Body of pancreas (tissue), 4 donors: Measurements from ENCODE around the gene SERPINA4. TPM values are rescaled to one million over a fixed set of nuclear protein-coding genes. Genes with fewer than 3 reads are reported as not detected.

Experiments
- ATAC-seq: fragments of 150-250 bp; one replicate; pipeline ENCODE4 v1.9.1; 2016
- DNase-seq, 4 donors: peaks; one replicate each; pipeline ENCODE4 v3.0.0-alpha.2; 2019
- H3K27ac ChIP-seq, 4 donors: fragments of 200-600 bp; sonication (generic); 1 replicate in 3 of 4; 2 replicates in 1 of 4; pipeline versions ENCODE4 v1.5.1 to v1.6.1; 2016 to 2019; ENCODE audit warnings: mild to moderate bottlenecking in 1 of 4, mixed read lengths in 1 of 4, moderate library complexity in 1 of 4
- H3K27me3 ChIP-seq, 2 donors: fragments of 200-600 bp; sonication (generic); one replicate each; pipeline ENCODE4 v1.6.0; 2016; ENCODE audit warnings: mild to moderate bottlenecking in 1 of 2
- H3K36me3 ChIP-seq, 2 donors: fragments of 200-600 bp; sonication (generic); replicated peaks in 1 of 2; 2 replicates each; pipeline ENCODE4 v1.5.1; 2016; ENCODE audit warnings: low read depth in 2 of 2; ENCODE audit not compliant: insufficient read depth in 1 of 2
- H3K4me1 ChIP-seq: fragments of 200-600 bp; sonication (generic); one replicate; pipeline ENCODE4 v1.6.0; 2016
- H3K4me3 ChIP-seq, 2 donors: fragments of 200-600 bp; sonication (generic); 1 replicate in 1 of 2; 2 replicates in 1 of 2; pipeline ENCODE4 v1.5.1; 2016 to 2019
- H3K9me3 ChIP-seq, 3 donors: fragments of 200-600 bp; sonication (generic); 1 replicate in 2 of 3; 2 replicates in 1 of 3; pipeline ENCODE4 v1.5.1; 2016
- CTCF ChIP-seq, 7 experiments: fragments of 450-650 bp in 4 of 7; fragments of 200-600 bp in 3 of 7; sonication (generic) in 3 of 7; IDR thresholded peaks; one replicate each; pipeline ENCODE4 v1.5.1; 2016 to 2019; ENCODE audit warnings: antibody characterized with exemption in 7 of 7
- POLR2A ChIP-seq, 3 donors: fragments of 450-650 bp; IDR thresholded peaks; one replicate each; pipeline ENCODE4 v1.6.1; 2016; ENCODE audit warnings: antibody characterized with exemption in 3 of 3, mild to moderate bottlenecking in 2 of 3
- WGBS, 2 donors: methylation state at CpG; one replicate each; pipeline ENCODE4 v1.1.5; 2017; 5-methylcytosine and 5-hydroxymethylcytosine counted together
- intact Hi-C: fragments of 100-400 bp; cut with DNase I; formaldehyde crosslinking; loops from one replicate; pipeline ENCODE4 v1.15.1; 2023
- total RNA-seq, 2 donors: library from RNA; depleted of rRNA; stranded (reverse); fragments of >200 nt; gene quantifications; one replicate each; pipeline ENCODE4 v1.1.0, GENCODE V29; 2016

Gene SERPINA4
- total RNA-seq, 2 donors from 2014 or later: 42.8 to 57.6 TPM

GRCh38 chr14:94582851-94583250 is 21.6 kb downstream of the SERPINA4 start:
- H3K4me3 ChIP-seq: no peak overlapping the region
- peaks cover 69% of the 10 kb centered on the region for H3K4me1 ChIP-seq
- no peaks in the 10 kb centered on the region for H3K36me3 ChIP-seq
- 35 to 53% methylated on average over 3 of the region's 3 CpGs for WGBS, 2 donors
- H3K9me3 ChIP-seq: no peaks in the 10 kb centered on the region
- ATAC-seq (peak; percentile 18), DNase-seq (no peak)
- intact Hi-C loops: no loop called here
- H3K27ac ChIP-seq: peak overlapping the region; percentile 65 to 84 (median 78)
- H3K27me3 ChIP-seq: no peaks in the 10 kb centered on the region
- no peak for TF ChIP-seq POLR2A (IDR thresholded peaks at IDR 0.05)
- no peak for TF ChIP-seq CTCF (IDR thresholded peaks at IDR 0.05)

GRCh38 chr14:94583557-94583956 is 22.3 kb downstream of the SERPINA4 start:
- H3K4me3 ChIP-seq: no peak overlapping the region
- ATAC-seq: no peak
- H3K4me1 ChIP-seq: peaks cover 76% of the 10 kb centered on the region
- H3K27ac ChIP-seq: peak overlapping the region; percentile 16 to 84 (median 78)
- no peaks in the 10 kb centered on the region for H3K9me3 ChIP-seq
- intact Hi-C loops: no loop called here
- no peak for DNase-seq
- TF ChIP-seq POLR2A (IDR thresholded peaks at IDR 0.05) (no peak), CTCF (IDR thresholded peaks at IDR 0.05) (no peak)
- H3K36me3 ChIP-seq: no peaks in the 10 kb centered on the region
- WGBS, 2 donors: 79 to 86% methylated on average over 4 of the region's 4 CpGs
- no peaks in the 10 kb centered on the region for H3K27me3 ChIP-seq

DNA sequence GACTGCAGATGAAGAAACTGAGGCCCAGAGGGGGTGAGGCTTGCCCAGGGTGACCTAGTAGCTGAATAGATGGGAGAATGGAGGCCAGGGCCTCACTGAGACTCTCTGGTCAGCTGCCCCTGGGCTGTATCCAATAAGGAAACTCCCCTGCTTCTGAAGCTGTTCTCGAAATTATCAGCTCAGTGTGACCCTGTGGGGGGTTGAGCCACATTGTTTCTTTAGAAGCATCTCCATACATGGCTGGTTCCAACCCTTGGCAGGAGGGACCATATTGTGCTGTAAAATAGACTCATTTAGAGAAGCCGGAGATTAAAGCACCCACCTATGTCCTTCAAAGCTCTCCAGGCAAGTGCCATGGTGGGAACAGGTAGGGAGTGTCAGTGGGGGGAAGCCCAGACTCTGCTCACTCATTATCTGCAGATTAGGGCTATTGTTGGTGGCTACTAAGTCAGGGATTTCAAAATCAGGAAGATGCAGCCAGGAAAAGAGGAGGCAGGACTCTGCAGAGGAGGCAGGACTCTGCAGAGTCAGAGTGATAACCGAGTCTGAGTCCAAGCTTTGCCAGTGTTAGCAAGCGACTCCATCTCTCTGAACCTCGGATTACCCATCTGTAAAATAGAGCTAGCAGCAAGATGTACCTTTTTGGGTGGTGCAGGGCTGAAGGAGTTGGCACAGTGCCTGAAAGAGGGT is 23.5 kb downstream of the SERPINA4 start:
- H3K27ac ChIP-seq: peak overlapping the region in 3 of 4 donors; percentile 13 to 84 (median 32)
- DNase-seq: no peak
- H3K36me3 ChIP-seq: no peaks in the 10 kb centered on the region
- no peak for TF ChIP-seq CTCF (IDR thresholded peaks at IDR 0.05)
- TF ChIP-seq POLR2A (IDR thresholded peaks at IDR 0.05): no peak
- ATAC-seq: no peak
- no peak overlapping the region for H3K4me3 ChIP-seq
- no peaks in the 10 kb centered on the region for H3K27me3 ChIP-seq
- intact Hi-C loops: no loop called here
- 67 to 70% methylated on average over 5 of the region's 5 CpGs for WGBS, 2 donors
- no peaks in the 10 kb centered on the region for H3K9me3 ChIP-seq
- H3K4me1 ChIP-seq: peaks cover 80% of the 10 kb centered on the region

DNA sequence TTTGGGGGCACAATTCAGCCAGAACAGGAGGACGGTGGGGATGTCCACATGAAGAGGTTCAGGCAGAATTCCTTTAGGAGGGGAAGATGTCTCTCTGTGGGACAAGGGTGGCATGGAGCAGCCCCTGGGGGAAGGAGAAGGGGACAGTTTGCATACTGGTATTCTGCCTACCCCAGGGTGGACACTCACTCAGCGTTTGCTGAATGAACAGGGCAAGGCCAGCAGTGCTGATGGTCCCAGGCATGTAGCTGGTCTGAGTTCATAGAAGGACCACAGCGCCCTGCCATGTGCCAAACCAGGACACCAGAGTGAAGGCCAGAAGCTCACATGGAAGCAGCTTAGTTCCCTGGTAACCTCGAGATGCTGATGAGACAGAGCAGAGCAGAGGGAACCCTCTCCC is 25.4 kb downstream of the SERPINA4 start:
- Histone ChIP-seq H3K9me3 (no peaks in the 10 kb centered on the region), H3K4me1 (peaks cover 66% of the 10 kb centered on the region), H3K27ac (peak overlapping the region in 1 of 4 donors; percentile 21), H3K36me3 (no peaks in the 10 kb centered on the region), H3K4me3 (no peak overlapping the region), H3K27me3 (no peaks in the 10 kb centered on the region)
- WGBS, 2 donors: 87 to 93% methylated on average over 4 of the region's 4 CpGs
- DNase-seq (no peak), ATAC-seq (no peak)
- TF ChIP-seq POLR2A (IDR thresholded peaks at IDR 0.05) (no peak), CTCF (IDR thresholded peaks at IDR 0.05) (no peak)
- intact Hi-C loops: no loop called here

DNA sequence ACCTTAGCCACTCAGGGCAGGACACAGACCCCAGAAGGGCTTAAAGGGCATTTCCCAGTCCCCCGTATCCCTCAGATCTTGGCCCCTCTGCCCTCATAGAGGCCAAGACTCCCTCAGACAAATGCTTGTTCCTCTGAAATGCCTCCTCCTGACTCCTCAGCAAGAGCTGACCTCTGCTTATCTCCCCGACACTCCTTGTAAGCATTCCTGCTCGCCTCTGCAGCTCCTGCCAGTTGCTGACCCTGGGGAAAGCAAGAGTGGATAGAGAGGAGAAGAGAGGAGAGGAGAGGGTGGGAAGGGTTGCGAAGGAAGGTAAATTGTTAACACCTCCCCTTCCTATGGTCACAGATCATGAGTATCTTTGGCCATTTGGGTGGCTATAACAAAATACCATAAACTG is 27.1 kb downstream of the SERPINA4 start:
- intact Hi-C loops: no loop called here
- Histone ChIP-seq H3K4me1 (peaks cover 59% of the 10 kb centered on the region), H3K4me3 (no peak overlapping the region), H3K36me3 (no peaks in the 10 kb centered on the region), H3K9me3 (no peaks in the 10 kb centered on the region), H3K27me3 (no peaks in the 10 kb centered on the region), H3K27ac (peak overlapping the region in 1 of 4 donors; percentile 37)
- no peak for TF ChIP-seq CTCF (IDR thresholded peaks at IDR 0.05)
- no peak for TF ChIP-seq POLR2A (IDR thresholded peaks at IDR 0.05)
- ATAC-seq (no peak), DNase-seq (no peak)
- WGBS, 2 donors: 78% methylated on average over 4 of the region's 4 CpGs
